ENCODE data around the gene PTCH1. TPM values are rescaled to one million over a fixed set of nuclear protein-coding genes. Genes with fewer than 3 reads are reported as not detected.

The PTCH1 gene
- total and polyA plus RNA-seq, 10 of the 15 experiments (the other 5 are each of a cell fraction or from before 2014, with no cell fraction given): 0.16 to 6.1 (median 2.6) TPM

- H3K36me3 ChIP-seq (ENCODE audit: control insufficient read depth in 2 of 2, insufficient read depth in 2 of 2, low read length in 1 of 2): no peaks in the 10 kb centered on the region
- ChIA-PET POLR2A (interaction anchor here (1.5 to 2.1 kb wide), 3 partner anchors 10 to 49 kb away, joined by 6 to 9 read pairs (median 6); no protein-coding TSS in a partner anchor), SMC1A (ENCODE audit: uncharacterized antibody, unreplicated experiment) (interaction anchor here (0.7 to 1.8 kb wide), 3 partner anchors 40 to 126 kb away, joined by 3 to 6 read pairs (median 5); no protein-coding TSS in a partner anchor), CTCF (interaction anchor here (1.1 to 2.0 kb wide), 2 partner anchors 10 to 29 kb away, joined by 3 to 4 read pairs; no protein-coding TSS in a partner anchor), RAD21 (ENCODE audit: unreplicated experiment) (interaction anchor here (1.0 to 2.1 kb wide), 3 partner anchors 16 to 49 kb away, joined by 3 to 13 read pairs (median 5); no protein-coding TSS in a partner anchor)
- WGBS (ENCODE audit: insufficient coverage, insufficient replicate concordance, low lambda C conversion rate, missing lambda C conversion rate): 4% methylated on average over 6 of the region's 6 CpGs
- H3K4me2 ChIP-seq (ENCODE audit: control insufficient read depth, insufficient read depth): peak overlapping the region; percentile 43
- peak overlapping the region; percentile 72; the same call in 1 of the 2 replicates for H3K9ac ChIP-seq (ENCODE audit: control insufficient read depth, insufficient read depth, low read length)
- no peak overlapping the region for H3K27ac ChIP-seq (ENCODE audit: control insufficient read depth, insufficient read depth)
- no peak for ATAC-seq
- H2AFZ ChIP-seq (ENCODE audit: control insufficient read depth, low read depth, low read length): peak overlapping the region; percentile 90
- peak overlapping the region; percentile 94 for H3K4me3 ChIP-seq
- intact Hi-C loops (cut with micrococcal nuclease; ENCODE audit: unreplicated experiment): no loop called here
- peaks cover 4 to 16% of the 10 kb centered on the region in 2 experiments; a peak in 3 of 4 replicates for H3K27me3 ChIP-seq (replicated peaks in 1 of 2; ENCODE audit: control insufficient read depth in 2 of 2, insufficient read depth in 2 of 2, low read length in 1 of 2)
- TF ChIP-seq ZBTB33 (IDR thresholded peaks at IDR 0.05) (no peak), TCF12 (IDR thresholded peaks at IDR 0.05; ENCODE audit: low read depth, low read length) (no peak), YBX1 (IDR thresholded peaks at IDR 0.05) (no peak), RELB (IDR thresholded peaks at IDR 0.05; ENCODE audit: low read depth) (no peak), RELA (IDR thresholded peaks at IDR 0.05; ENCODE audit: borderline replicate concordance, partially characterized antibody) (no peak), RAD21 (IDR thresholded peaks at IDR 0.05; ENCODE audit: insufficient read depth, low read depth, low read length) (no peak), RAD51 (IDR thresholded peaks at IDR 0.05) (no peak), CEBPZ (IDR thresholded peaks at IDR 0.05; ENCODE audit: low read depth, low read length) (no peak), ATF7 (IDR thresholded peaks at IDR 0.05; ENCODE audit: low read depth) (no peak), BCLAF1 (IDR thresholded peaks at IDR 0.05) (no peak)
- no peaks in the 10 kb centered on the region for H4K20me1 ChIP-seq (ENCODE audit: control insufficient read depth, insufficient read depth)
- peaks cover 15% of the 10 kb centered on the region for H3K79me2 ChIP-seq (ENCODE audit: control insufficient read depth, insufficient read depth, low read length)
- H3K9me3 ChIP-seq (replicated peaks; ENCODE audit: control insufficient read depth, insufficient read depth, low read length): no peaks in the 10 kb centered on the region
- H3K4me1 ChIP-seq (ENCODE audit: control insufficient read depth, insufficient read depth, low read length): peaks cover 11% of the 10 kb centered on the region
- no TSS peak for BruUV-seq (replicated peaks)
- FAIRE-seq: no peak
- in situ Hi-C loops (cut with MboI): no loop called here
- no peak for DNase-seq (ENCODE audit: low read depth, low spot score)
These were observed 5.2 kb downstream of the PTCH1 start for GRCh38 chr9:95511616-95511931.

Measured in GM12878 (cell line).